Activated CD4-positive, CD25-positive, alpha-beta regulatory T cell treated with anti-CD3 and anti-CD28 coated beads, Interleukin-2, amount 50 U/mL, for 72 hours (primary cell): ENCODE results near the gene THRAP3.
"Not testable (repeated sequence)": the region's sequence is repeated elsewhere in the genome, so short reads cannot be mapped to it uniquely, and the experiment has no call there.

Experiments used
- DNase-seq: peaks from one replicate; pipeline ENCODE4 v3.0.0; 2021

The THRAP3 gene, protein sequence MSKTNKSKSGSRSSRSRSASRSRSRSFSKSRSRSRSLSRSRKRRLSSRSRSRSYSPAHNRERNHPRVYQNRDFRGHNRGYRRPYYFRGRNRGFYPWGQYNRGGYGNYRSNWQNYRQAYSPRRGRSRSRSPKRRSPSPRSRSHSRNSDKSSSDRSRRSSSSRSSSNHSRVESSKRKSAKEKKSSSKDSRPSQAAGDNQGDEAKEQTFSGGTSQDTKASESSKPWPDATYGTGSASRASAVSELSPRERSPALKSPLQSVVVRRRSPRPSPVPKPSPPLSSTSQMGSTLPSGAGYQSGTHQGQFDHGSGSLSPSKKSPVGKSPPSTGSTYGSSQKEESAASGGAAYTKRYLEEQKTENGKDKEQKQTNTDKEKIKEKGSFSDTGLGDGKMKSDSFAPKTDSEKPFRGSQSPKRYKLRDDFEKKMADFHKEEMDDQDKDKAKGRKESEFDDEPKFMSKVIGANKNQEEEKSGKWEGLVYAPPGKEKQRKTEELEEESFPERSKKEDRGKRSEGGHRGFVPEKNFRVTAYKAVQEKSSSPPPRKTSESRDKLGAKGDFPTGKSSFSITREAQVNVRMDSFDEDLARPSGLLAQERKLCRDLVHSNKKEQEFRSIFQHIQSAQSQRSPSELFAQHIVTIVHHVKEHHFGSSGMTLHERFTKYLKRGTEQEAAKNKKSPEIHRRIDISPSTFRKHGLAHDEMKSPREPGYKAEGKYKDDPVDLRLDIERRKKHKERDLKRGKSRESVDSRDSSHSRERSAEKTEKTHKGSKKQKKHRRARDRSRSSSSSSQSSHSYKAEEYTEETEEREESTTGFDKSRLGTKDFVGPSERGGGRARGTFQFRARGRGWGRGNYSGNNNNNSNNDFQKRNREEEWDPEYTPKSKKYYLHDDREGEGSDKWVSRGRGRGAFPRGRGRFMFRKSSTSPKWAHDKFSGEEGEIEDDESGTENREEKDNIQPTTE

DNA sequence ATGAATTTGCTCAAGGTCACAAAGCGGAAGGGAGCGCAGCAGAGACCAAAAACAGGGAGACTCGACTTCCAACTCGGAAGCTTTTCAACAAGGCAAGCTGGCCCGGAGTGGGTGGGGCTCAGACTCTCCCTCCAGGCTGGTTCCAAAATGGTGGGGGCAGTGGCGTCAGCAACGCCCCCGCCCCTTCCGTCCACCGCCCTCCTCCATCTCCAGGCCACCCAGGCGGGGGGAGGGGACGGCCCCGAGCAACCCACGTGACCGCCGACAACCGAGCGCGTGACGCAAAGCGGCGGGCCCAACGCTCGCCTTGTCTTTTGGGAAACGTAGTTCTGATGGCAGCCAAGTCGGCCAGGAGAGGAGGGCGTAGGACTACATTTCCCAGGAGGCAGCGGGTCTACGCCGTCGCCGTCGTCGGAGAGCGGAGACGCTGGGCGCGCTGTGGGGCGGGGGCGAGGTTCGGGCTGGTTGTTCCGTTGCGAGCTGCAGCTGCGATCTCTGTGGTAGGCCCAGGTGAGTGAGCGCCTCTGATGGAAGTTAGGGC is at the start of gene THRAP3:
TSS of gene THRAP3 (plus strand) at position 448 of the 541 bp plus-strand sequence. CDS start 58,121 bp downstream, outside the sequence.
- peak; percentile 99 for DNase-seq

DNA sequence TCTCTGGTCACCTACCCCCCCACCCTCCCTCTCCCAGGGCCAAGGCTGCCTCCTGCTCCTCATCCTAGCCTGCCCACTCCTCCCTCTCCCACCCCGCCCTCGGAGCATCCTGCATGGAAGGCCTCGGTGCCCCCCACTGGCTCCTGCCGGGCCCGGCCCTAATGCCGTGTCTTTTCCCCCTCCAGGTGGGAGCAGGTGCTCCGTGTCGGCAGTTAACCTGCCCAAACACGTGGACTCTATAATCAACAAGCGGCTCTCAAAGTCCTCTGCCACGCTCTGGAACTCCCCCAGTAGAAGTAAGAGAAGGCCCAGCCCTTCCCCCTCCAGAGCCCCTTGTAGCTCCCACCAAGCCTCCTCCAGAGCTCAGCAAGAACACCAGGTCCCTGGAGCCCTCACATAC is 49.5 kb upstream of the THRAP3 start:
- DNase-seq: no peak

DNA sequence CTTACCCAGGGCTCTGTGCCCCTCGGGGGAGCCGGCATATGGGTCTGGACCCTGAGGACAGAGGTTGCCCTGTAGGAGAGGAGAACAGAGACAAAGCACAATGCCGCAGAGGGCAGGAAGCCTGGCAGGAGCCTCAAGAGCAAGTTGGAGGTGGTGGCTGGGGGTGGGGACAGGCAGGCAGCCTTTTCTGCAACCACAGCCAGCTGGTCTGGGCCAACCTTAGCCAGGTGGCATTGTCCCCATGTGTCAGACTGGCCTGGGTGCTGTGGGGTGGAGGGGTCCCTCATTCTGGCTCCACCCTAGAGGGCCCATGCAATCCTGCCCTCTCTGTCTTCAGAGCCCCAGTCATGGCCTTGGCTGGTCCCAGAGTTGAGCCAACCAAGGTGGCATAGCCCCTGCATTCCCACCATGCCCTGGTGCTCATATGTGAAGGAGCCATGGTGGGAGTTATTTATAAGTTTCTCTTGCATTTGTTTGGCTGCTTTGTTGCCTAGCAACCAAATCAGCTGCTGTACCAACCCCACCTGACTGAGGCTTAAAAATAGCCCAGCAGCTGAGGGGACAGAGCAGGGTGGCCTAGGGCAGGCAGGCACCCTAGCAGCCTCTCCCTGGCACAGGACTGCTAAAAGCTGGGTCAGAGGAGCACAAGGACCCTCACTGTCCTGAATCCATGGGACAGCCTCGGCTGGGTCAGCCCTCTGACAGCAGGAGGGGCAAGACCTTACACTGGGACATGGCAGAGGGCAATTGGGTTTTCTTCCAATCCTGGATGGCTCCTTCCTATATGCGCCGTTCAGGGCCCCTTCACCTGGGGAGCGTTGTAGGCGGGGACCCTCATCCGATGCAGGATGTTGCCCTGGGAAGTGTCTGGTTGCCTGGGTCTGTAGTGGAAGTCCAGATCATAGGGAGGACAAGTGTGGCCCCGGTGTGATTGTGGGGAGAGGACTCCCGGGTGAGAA is 48.8 kb upstream of the THRAP3 start:
- DNase-seq: no peak

DNA sequence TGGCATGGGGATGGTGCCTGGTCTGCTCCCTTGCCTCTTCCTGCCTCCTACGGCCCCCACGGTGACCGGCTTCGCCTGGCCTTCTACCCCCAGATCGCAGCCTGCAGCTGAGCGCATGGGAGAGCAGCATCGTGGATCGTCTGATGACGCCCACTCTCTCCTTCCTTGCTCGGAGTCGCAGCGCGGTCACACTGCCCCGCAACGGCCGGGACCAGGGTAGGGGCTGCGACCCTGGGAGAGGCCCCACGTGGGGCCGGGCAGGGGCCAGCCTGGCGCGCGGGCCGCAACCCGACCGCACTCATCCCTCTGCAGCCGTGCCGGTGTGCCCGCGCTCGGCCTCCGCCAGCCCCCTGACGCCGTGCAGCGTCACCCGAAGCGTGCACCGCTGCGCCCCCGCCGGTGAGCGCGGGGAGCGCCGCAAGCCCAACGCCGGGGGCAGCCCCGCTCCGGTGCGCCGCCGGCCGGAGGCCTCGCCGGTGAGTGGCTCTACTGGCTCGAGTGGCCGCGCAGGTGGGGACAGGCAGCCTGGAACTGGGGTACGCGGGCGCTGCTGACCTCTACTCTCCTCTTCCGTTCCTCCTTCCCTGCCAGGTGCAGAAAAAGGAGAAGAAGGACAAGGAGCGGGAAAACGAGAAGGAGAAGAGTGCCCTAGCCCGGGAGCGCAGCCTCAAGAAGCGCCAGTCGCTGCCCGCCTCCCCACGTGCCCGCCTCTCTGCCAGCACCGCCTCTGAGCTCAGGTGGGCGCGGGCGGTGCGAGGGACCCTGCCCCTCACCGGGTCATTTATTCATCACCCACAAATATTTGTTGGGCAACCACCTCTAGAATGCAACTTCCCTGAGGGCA is 47.9 kb upstream of the THRAP3 start:
- DNase-seq: no peak

DNA sequence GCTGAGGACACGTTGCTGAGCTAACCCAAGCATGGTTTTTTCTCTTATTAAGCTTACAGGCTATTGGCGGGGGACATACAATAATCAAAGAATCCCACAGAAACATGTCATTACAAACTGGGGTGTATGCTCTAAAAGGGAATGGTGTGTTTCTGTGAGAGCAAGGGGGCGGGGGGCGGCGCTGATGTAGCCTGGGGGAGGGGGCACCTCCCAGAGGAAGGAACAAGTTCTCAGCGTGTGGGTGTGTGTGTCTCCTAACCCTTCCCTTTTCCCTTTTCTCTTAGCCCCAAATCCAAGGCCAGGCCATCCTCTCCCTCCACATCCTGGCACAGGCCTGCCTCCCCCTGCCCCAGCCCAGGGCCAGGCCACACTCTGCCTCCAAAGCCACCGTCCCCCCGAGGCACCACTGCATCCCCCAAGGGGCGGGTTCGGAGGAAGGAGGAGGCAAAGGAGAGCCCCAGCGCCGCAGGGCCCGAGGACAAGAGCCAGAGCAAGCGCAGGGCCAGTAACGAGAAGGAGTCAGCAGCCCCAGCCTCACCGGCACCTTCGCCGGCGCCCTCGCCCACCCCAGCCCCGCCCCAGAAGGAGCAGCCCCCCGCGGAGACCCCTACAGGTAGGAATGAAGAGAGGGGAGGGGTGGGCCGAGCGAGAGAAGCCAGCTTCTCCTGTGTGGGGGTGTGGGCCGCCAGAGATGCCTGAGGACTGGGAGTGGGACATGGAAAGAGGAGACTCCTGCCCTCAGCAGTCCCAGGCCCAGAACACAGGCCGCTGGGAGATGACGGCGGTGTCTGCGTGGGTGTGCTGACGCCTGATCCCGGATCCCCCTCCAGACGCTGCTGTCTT is 46.4 kb upstream of the THRAP3 start:
- DNase-seq: no peak

DNA sequence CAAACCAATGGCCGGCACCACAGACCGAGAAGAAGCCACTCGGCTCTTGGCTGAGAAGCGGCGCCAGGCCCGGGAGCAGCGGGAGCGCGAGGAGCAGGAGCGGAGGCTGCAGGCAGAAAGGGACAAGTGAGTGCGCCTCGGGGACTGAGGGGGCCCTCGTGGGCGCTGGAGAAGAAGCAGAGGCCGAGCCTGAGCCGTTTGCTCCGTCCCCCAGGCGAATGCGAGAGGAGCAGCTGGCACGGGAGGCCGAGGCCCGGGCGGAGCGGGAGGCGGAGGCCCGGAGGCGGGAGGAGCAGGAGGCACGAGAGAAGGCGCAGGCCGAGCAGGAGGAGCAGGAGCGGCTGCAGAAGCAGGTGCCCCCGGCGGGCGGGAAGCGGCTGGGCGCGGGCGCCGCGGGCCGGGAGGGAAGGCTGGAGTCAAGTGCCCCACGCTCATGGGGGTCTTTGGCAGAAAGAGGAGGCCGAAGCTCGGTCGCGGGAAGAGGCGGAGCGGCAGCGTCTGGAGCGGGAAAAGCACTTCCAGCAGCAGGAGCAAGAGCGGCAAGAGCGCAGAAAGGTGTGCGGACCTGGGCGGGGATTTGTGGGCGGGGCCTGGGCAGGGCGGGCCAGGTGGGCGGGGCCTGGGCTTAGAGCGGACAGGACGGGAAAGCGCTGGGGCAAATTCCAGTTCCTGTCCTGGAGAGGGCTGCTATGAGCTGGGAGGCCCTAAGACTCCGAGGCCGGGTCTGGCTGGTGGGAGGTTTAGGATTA is 45.6 kb upstream of the THRAP3 start:
- no peak for DNase-seq

DNA sequence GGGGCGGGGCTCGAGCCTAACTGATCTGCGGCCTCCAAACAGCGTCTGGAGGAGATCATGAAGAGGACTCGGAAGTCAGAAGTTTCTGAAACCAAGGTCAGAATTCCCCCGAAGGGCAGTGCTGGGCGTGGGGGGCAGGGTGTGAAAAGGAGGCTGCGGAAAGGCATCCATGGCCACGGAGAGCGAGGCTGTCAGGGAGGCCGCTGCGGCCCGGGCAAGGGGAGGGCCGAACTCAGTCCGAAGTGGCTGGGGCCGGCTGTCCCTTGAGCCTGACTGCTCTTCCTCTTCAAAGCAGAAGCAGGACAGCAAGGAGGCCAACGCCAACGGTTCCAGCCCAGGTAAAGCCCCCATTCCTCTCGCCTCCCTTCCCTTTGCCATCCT is 45.0 kb upstream of the THRAP3 start:
- DNase-seq: no peak

DNA sequence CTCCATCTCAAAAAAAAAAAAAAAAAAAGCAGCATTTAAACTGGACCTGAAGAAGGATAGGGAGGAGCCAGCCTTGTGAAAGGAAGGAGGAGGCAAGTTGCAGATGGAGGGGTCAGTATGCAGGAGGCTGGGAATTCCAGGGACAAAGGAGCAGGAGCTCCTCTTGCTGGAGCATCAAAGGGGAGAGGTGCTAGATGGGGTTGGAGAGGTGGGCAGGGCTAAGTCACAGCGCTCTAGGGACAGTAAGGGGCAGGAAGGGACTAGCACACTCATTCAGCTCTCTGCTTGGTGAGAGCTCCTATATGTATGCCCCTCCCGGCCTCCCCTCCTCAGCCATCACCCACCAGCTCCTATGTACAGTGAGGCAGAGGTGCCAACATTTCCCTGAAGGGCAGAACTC is 41.5 kb upstream of the THRAP3 start:
- DNase-seq: no peak

DNA sequence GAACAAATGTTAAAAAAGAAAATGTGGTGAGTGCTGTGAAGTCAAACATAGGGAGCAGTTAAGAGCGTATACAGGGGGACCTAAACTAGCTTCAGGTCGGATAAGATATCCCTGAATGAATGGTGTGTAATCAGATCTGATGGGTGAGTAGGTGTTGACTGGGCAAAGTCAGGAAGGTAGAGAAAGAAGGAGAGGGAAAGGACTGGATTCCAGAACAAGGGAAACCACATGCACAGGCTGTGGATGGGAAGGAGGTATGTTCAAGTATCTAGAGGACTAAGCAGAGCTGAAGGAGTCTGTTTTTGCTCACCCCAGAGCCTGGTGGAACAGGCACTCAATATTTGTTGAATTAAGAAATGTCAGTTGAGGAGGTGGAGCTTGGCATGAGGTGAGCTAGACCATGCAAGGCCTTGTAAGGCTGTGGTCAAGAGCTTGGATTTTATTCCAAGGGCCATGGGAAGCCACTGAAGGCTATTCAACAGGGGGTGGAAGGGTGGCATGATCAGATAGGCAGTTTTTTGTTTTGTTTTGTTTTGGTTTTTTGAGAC is 40.9 kb upstream of the THRAP3 start:
- DNase-seq: no peak

DNA sequence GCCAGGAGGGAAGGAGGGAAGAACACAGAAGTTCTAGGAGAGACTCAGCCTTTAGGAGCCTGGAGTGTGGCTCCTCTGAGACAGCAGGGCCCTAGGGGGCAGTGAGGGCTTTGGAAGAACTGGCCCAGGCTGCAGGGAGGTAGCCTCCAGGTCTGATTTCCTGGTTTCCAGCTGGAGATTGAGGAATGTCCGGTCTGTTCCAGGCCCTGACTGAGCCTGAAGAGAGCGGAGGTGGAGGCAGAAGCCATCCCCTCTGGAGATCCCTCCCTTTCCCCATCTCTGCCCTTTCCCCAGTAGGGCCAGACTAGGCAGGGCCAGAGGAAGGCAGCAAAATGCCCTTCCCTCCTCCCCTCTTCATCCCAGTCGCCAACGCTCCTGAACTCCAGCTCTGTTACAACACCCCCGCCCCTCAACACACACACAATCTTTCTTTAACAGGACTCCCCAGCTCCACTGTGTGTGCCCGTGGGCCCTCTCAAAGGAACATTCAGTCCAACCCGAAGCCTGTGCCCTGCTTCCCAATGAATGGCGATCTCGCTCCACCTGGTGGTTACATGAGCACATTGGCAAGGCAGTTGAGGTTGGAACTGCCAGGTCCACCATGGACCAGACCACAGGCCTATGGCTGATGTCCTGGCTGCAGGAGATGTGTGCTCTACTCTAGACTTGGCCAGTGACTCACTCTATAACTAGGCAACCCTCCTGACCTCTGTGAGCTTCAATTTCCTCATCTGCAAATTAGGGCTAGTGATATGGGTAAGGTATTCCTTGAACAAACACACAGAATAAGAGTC is 36.2 kb upstream of the THRAP3 start:
- DNase-seq: peak; percentile 66

DNA sequence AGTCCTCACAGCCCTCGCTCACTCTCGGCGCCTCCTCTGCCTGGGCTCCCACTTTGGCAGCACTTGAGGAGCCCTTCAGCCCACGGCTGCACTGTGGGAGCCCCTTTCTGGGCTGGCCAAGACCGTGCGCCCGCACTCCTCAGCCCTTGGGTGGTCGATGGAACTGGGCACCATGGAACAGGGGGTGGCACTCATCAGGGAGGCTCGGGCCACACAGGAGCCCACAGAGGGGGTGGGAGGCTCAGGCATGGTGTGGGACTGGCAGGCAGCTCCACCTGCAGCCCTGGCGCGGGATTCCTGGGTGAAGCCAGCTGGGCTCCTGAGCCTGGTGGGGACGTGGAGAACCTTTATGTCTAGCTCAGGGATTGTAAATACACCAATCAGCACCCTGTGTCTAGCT is 27.4 kb upstream of the THRAP3 start:
- not testable (repeated sequence) for DNase-seq

DNA sequence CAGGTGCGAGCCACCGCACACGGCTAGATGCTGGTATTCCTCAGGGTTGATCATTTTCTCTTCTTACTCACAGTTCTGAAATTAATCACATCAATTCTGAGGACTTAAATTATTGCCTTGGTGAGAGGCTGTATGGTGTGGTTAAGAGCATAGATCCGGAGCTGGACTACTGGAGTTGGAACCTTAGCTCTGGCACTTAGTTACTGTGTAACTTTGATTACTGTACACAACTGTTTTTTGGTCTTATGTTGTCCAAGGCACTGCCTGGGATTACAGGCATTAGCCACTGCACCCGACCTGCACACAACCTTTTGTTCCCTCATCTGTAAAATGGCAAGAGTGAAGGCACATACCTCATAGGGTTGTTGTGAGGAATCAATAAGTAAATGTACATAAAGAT is 25.6 kb upstream of the THRAP3 start:
- no peak for DNase-seq

DNA sequence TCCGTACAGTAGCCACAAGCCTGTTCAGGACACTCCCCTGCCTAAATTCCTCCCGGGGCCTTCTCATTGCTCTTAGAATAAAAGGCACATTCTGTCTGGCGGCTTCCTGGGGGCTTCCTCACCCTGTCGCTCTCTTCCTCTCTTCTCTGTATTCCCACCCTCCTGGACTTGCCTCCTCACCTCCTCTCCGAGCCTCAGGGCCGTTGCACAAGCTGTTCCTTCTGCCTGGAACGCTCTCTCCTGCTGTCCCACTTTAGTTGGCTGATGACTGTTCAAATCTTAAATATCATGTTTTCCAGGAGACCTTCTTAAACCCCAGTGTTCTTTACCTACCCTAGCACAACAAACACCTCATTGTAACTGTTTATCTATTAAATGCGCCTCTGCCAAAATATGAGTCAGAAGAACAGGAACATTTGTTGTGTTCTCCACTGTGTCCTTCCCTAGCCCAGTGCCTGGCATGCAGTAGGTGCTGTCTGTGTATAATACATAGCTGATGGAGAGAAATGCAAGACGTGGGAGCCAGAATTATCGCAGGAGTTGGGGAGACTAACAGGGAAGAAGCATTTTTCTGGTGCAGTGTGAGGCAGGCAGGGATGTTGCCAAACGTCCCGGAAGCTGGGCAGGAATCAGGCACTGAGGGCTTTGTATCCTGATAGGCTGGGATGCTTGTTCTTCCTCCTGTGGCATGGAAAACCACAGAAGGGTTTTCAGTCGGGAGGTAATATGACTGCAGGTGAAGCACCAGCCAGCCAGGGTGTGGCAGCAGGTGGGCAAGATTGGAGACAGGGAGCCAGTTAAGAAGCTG is 24.1 kb upstream of the THRAP3 start:
- no peak for DNase-seq

DNA sequence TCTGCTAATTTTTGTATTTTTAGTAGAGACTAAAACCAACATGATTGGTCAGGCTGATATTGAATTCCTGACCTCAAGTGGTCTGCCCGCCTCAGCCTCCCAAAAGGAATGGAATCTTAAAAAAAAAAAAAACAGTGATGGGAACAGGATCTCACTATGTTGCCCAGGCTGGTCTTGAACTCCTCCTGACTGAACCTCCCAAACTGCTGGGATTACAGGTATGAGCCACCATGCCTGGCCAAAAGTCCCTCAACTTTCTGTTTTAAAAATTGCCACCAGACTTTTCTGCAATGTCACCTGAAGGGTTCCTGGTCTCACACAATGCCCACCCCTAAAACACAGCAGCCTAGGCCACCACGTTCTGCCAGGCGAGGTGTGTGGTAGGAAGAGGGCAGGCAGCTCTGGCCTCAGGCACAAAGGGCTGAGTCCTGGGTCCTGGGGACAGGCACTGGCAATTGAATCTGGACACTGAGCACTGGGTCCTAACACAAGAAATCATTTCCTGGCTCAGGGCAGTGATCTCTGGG is 21.2 kb upstream of the THRAP3 start:
- DNase-seq: no peak

DNA sequence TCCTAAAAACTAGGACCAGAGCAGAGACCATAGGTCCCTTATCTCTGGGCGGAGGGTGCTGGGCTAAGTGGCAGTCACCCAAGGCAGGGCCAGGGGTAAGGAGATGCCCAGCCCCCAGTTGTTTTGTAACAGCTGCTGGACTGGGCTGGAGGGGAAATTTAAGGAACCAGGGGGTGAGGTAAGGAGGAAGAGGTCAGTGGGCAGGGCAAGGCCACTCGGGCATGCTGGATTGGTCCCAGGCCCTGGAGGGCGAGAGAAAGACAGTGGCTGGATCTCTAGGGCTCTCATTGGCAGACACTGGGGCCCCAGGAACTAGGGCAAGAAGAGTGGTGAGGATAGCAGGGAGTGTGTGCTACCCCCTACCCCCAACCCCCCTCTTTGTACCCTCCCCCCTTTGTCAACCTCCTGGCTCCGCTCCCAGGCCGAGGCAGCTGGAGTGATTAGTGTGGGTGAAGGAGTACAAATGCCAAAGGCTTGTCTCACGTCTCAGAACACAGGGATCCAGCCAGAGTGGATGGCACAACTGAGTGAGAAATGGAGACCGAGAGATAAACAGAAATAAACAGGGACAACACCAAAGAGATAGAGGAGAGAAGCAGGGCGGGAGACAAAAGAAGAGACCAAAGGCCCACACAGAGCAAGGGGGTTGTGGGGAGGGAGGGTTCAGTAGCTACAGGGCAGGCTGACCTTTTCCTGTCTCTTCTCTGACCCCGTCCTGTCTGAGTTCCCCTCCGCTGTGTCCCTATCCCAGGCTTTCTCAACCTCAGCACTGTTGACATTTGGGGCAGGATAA is 20.5 kb upstream of the THRAP3 start:
- no peak for DNase-seq

DNA sequence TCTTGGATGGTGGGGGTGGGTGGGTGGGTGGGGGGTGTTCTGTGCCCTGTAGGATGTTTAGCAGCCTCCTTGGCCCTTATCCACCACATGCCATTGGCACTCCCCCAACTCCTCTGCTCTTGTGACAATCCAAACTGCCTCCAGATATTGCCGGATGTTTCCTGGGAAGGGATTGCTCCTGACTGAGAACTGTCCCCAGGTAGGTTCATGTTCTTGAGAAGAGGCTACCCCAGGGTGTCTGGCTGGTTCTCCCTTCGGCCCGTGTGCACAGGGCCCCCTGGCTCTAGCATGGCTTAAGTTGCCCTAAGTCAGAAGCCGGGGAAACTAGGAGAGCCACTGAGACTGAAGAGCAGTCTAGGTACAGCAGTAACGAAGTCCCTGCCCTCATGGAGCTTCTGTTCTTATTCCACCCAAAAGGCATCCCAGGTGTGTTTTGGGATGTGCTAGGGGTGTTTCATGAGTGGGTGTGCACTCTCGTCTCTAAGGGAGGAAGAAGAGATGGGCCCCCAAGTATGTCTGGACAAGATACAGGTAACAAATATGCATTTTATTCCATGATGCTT is 19.8 kb upstream of the THRAP3 start:
- DNase-seq: no peak
